Omental fat pad (tissue), 4 donors: ENCODE results near the gene AIM2. TPM values are rescaled to one million over a fixed set of nuclear protein-coding genes. Genes with fewer than 3 reads are reported as not detected.

Experiments used
- ATAC-seq: fragments of 150-250 bp; one replicate; pipeline ENCODE4 v1.9.1; 2016; ENCODE audit warnings: mild to moderate bottlenecking, moderate library complexity; ENCODE audit not compliant: low FRiP score
- DNase-seq: peaks from one replicate; pipeline ENCODE4 v3.0.0-alpha.2; 2019; ENCODE audit warnings: low spot score
- CTCF ChIP-seq, 3 donors: fragments of 450-650 bp; IDR thresholded peaks; one replicate each; pipeline ENCODE4 v1.5.1; 2016 to 2017; ENCODE audit warnings: antibody characterized with exemption in 3 of 3, mild to moderate bottlenecking in 3 of 3, moderate library complexity in 2 of 3
- total RNA-seq, 4 donors: library from RNA; depleted of rRNA; stranded (reverse); fragments of >200 nt; gene quantifications; one replicate each; pipeline ENCODE4 v1.1.0, GENCODE V29; 2016

The AIM2 gene
- total RNA-seq, 4 donors from 2014 or later: 0.46 to 5.2 (median 1.2) TPM

GRCh38 chr1:159089184-159089791, 12.7 kb upstream of the AIM2 start:
- DNase-seq (no peak), ATAC-seq (no peak)
- no peak for TF ChIP-seq CTCF (IDR thresholded peaks at IDR 0.05)

DNA sequence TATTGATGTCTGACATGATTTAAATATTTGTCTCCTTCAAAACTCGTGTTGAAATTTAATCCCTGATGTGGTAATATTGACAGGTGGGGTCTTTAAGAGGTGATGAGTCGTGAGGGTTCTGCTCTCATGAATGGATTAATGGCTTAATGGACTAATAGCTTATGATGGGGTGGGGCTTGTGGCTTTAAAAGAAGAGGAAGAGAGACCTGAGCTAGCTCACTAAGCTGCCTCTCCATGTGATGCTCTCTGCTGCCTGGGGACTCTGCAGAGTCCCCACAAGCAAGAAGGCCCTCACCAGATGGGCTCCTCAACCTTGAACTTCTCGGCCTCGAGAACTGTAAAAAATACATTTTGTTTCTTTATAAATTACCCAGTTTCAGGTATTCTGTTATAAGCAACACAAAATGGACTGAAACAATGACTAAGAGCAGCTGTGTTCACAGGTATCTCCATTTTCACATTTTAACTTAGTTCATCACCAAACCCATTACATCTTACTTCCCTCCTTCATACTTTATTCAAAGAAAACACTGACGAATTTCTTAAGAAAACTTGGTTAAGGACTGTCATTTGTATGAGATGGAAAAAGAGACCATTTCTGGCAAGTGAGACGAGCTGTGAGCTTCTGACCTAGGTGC, 12.1 kb upstream of the AIM2 start:
- ATAC-seq (no peak), DNase-seq (no peak)
- no peak for TF ChIP-seq CTCF (IDR thresholded peaks at IDR 0.05)

- no peak for DNase-seq
- no peak for TF ChIP-seq CTCF (IDR thresholded peaks at IDR 0.05)
- ATAC-seq: peak; percentile 59
These were observed 11.5 kb upstream of the AIM2 start for GRCh38 chr1:159088050-159088449.

GRCh38 chr1:159084867-159085266, 8.3 kb upstream of the AIM2 start:
- no peak for TF ChIP-seq CTCF (IDR thresholded peaks at IDR 0.05)
- no peak for DNase-seq
- no peak for ATAC-seq

DNA sequence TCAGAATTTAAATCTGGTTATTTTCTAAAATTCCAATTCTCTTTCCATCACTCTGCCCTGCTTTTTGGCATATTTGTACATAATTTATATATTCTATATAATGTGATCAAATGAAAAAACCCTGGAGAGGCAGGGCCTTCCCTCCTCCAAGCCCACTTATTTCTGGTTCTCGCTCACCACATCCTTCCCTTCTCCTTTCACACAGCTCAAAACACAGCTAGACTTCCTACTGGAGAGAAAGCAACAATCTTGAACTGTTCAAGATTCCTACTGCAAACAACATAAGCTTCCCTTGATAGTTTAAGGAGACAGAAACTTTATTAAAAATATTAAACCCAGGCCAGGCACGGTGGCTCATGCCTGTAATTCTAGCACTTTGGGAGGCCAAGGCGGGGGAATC, 7.6 kb upstream of the AIM2 start:
- DNase-seq (no peak), ATAC-seq (no peak)
- no peak for TF ChIP-seq CTCF (IDR thresholded peaks at IDR 0.05)

DNA sequence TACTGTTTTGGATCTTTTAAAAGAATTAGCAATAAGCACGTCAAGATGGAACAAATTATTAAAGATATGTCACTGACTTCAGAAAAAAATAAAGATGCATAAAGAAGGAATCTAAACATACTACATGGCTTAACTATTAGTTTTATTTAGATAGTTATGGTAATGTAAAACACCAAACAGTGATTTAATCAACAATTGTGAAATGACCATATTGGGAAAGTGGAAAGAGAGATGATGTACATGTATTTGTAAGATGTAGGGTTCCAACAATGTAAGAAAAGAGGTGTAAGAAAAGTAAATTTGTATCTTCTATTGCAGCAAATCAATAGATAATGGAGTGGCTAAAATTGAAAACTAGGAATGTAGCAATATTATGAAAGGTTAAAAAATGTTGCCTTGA, 6.4 kb upstream of the AIM2 start:
- no peak for ATAC-seq
- no peak for TF ChIP-seq CTCF (IDR thresholded peaks at IDR 0.05)
- DNase-seq: no peak

- ATAC-seq: no peak
- no peak for TF ChIP-seq CTCF (IDR thresholded peaks at IDR 0.05)
- no peak for DNase-seq
These were observed 5.1 kb upstream of the AIM2 start for GRCh38 chr1:159081626-159082025.
